Measurements from ENCODE around the gene COX19. TPM values are rescaled to one million over a fixed set of nuclear protein-coding genes. Genes with fewer than 3 reads are reported as not detected.

Gene COX19
- polyA plus RNA-seq, 1 donor from 2014 or later, result 16.0 TPM

- Histone ChIP-seq H3K27me3 (ENCODE audit: insufficient read depth, low read depth, low read length) (no peaks in the 10 kb centered on the region), H3K79me2 (replicated peaks; ENCODE audit: insufficient read depth, low read length) (no peaks in the 10 kb centered on the region), H3K9ac (ENCODE audit: low read length) (no peak overlapping the region), H3K27ac (ENCODE audit: low read length) (no peak overlapping the region), H3K9me3 (ENCODE audit: low read length) (no peaks in the 10 kb centered on the region), H3F3A (ENCODE audit: insufficient read depth, low read length, poor library complexity, severe bottlenecking) (no peaks in the 10 kb centered on the region), H4K20me1 (ENCODE audit: insufficient read depth) (no peaks in the 10 kb centered on the region), H2AFZ (ENCODE audit: low read depth, low read length) (no peak overlapping the region), H3K4me2 (ENCODE audit: low read length) (no peak overlapping the region), H3K36me3 (ENCODE audit: insufficient read depth, low read length) (no peaks in the 10 kb centered on the region), H3K4me3 (ENCODE audit: low read length) (no peak overlapping the region), H3K9me2 (ENCODE audit: insufficient read depth, low read length) (no peaks in the 10 kb centered on the region)
- TF ChIP-seq MXI1 (conservative IDR thresholded peaks at IDR 0.05; ENCODE audit: poor library complexity, severe bottlenecking) (no peak), POLR2AphosphoS5 (IDR thresholded peaks at IDR 0.05) (no peak)
Observed at GRCh38 chr7:921581-922333, 53.6 kb downstream of the COX19 start.

GRCh38 chr7:921071-921461, 54.3 kb downstream of the COX19 start:
- no peaks in the 10 kb centered on the region for H3K9me2 ChIP-seq (ENCODE audit: insufficient read depth, low read length)
- no peaks in the 10 kb centered on the region for H3K9me3 ChIP-seq (ENCODE audit: low read length)
- H3K9ac ChIP-seq (ENCODE audit: low read length), result no peak overlapping the region
- no peak overlapping the region for H3K4me2 ChIP-seq (ENCODE audit: low read length)
- no peaks in the 10 kb centered on the region for H3K79me2 ChIP-seq (replicated peaks; ENCODE audit: insufficient read depth, low read length)
- no peaks in the 10 kb centered on the region for H3K36me3 ChIP-seq (ENCODE audit: insufficient read depth, low read length)
- H3K27ac ChIP-seq (ENCODE audit: low read length), result no peak overlapping the region
- no peak overlapping the region for H3K4me3 ChIP-seq (ENCODE audit: low read length)
- H3K27me3 ChIP-seq (ENCODE audit: insufficient read depth, low read depth, low read length), result no peaks in the 10 kb centered on the region
- TF ChIP-seq EP300 (conservative IDR thresholded peaks at IDR 0.05; ENCODE audit: poor library complexity, severe bottlenecking) (no peak), CTCF (IDR thresholded peaks at IDR 0.05; ENCODE audit: poor library complexity, severe bottlenecking) (no peak), EZH2 (IDR thresholded peaks at IDR 0.05; ENCODE audit: borderline replicate concordance, insufficient read depth, low read length, poor library complexity, severe bottlenecking) (no peak), TAF1 (IDR thresholded peaks at IDR 0.05; ENCODE audit: low read depth) (no peak), RAD21 (conservative IDR thresholded peaks at IDR 0.05) (no peak), POLR2AphosphoS5 (IDR thresholded peaks at IDR 0.05) (no peak), SMC3 (conservative IDR thresholded peaks at IDR 0.05; ENCODE audit: poor library complexity) (no peak)
- H3F3A ChIP-seq (ENCODE audit: insufficient read depth, low read length, poor library complexity, severe bottlenecking), result no peaks in the 10 kb centered on the region
- H4K20me1 ChIP-seq (ENCODE audit: insufficient read depth), result no peaks in the 10 kb centered on the region
- H2AFZ ChIP-seq (ENCODE audit: low read depth, low read length), result no peak overlapping the region

- Histone ChIP-seq H3K4me2 (ENCODE audit: low read length) (no peak overlapping the region), H3K9ac (ENCODE audit: low read length) (no peak overlapping the region), H4K20me1 (ENCODE audit: insufficient read depth) (no peaks in the 10 kb centered on the region), H2AFZ (ENCODE audit: low read depth, low read length) (no peak overlapping the region), H3K9me3 (ENCODE audit: low read length) (no peaks in the 10 kb centered on the region), H3K4me3 (ENCODE audit: low read length) (no peak overlapping the region), H3K27me3 (ENCODE audit: insufficient read depth, low read depth, low read length) (no peaks in the 10 kb centered on the region), H3K9me2 (ENCODE audit: insufficient read depth, low read length) (no peaks in the 10 kb centered on the region), H3K36me3 (ENCODE audit: insufficient read depth, low read length) (no peaks in the 10 kb centered on the region), H3K79me2 (replicated peaks; ENCODE audit: insufficient read depth, low read length) (no peaks in the 10 kb centered on the region), H3K27ac (ENCODE audit: low read length) (no peak overlapping the region), H3F3A (ENCODE audit: insufficient read depth, low read length, poor library complexity, severe bottlenecking) (no peaks in the 10 kb centered on the region)
- TF ChIP-seq REST (IDR thresholded peaks at IDR 0.05; ENCODE audit: borderline replicate concordance) (no peak), EZH2 (IDR thresholded peaks at IDR 0.05; ENCODE audit: borderline replicate concordance, insufficient read depth, low read length, poor library complexity, severe bottlenecking) (no peak), POLR2AphosphoS5 (IDR thresholded peaks at IDR 0.05) (no peak), SMC3 (conservative IDR thresholded peaks at IDR 0.05; ENCODE audit: poor library complexity) (no peak), MXI1 (conservative IDR thresholded peaks at IDR 0.05; ENCODE audit: poor library complexity, severe bottlenecking) (no peak), TAF1 (IDR thresholded peaks at IDR 0.05; ENCODE audit: low read depth) (no peak), CTCF (IDR thresholded peaks at IDR 0.05; ENCODE audit: poor library complexity, severe bottlenecking) (no peak), EP300 (conservative IDR thresholded peaks at IDR 0.05; ENCODE audit: poor library complexity, severe bottlenecking) (no peak), RAD21 (conservative IDR thresholded peaks at IDR 0.05) (no peak)
Observed at GRCh38 chr7:920351-921070, 54.8 kb downstream of the COX19 start.

Measured in neural cell (in vitro differentiated cells).